ENCODE data around the gene TMEM115. TPM values are rescaled to one million over a fixed set of nuclear protein-coding genes. Genes with fewer than 3 reads are reported as not detected.

Gene TMEM115
- total and polyA plus RNA-seq, 2 of the 13 experiments (the other 11 are each of a cell fraction or from before 2014, with no cell fraction given), result 22.1 to 30.7 TPM

DNA sequence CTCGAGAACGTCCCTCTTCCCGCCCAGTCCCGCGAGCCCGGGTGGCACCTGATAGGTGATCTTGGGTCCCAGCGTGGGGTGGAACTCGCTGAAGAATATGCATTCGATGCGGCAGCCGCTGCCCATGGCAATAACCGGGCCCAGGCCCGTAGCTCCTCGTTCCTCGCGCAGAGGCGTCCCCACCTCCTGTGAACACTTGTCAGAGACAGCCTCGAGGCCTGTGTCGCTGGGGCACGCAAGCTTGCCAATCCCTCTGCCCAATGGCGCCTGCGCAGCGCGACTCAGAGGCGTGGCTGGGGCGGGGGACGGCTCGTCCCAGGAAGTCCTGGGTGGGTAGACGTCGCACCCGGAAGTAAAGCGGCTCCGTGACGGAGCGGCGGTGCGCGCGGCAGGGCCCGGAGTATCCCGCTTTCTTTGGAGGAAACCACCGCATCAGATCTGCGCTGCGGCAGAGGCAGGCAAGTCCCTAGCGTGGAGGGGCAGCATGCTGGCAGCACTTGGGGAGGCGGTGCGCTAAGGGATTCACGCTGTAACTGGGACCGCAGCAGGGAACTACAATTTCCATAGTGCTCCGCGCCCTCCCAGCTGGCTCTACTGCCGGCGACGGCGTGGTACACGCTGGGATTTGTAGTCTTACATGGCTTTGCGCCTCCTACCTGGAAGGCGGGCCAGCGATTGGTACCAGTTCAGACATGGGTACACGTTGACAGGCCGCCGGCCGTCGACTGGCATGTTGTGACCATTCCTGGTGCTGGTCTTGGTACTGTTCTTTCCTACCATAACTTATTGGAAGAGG, 8.6 kb downstream of the TMEM115 start, which contains the start of the genes CYB561D2 and NPRL2 (continued):
- TF ChIP-seq, protein P1, sequence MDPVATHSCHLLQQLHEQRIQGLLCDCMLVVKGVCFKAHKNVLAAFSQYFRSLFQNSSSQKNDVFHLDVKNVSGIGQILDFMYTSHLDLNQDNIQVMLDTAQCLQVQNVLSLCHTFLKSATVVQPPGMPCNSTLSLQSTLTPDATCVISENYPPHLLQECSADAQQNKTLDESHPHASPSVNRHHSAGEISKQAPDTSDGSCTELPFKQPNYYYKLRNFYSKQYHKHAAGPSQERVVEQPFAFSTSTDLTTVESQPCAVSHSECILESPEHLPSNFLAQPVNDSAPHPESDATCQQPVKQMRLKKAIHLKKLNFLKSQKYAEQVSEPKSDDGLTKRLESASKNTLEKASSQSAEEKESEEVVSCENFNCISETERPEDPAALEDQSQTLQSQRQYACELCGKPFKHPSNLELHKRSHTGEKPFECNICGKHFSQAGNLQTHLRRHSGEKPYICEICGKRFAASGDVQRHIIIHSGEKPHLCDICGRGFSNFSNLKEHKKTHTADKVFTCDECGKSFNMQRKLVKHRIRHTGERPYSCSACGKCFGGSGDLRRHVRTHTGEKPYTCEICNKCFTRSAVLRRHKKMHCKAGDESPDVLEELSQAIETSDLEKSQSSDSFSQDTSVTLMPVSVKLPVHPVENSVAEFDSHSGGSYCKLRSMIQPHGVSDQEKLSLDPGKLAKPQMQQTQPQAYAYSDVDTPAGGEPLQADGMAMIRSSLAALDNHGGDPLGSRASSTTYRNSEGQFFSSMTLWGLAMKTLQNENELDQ (CRISPR knock-in tag; IDR thresholded peaks at IDR 0.05; ENCODE audit: borderline replicate concordance), result no peak
- TF ChIP-seq LCORL (IDR thresholded peaks at IDR 0.05) (no peak), LCORL (CRISPR knock-in tag; IDR thresholded peaks at IDR 0.05) (peak; percentile 77), ZNF20 (CRISPR knock-in tag; IDR thresholded peaks at IDR 0.05) (peak; percentile 65; the same call in 1 of the 2 replicates), NFE2L2 (IDR thresholded peaks at IDR 0.05; ENCODE audit: low read length) (no peak), ZNF784 (CRISPR knock-in tag; IDR thresholded peaks at IDR 0.05; ENCODE audit: borderline replicate concordance) (0 out of 2 replicates have a peak, but pooled peaks have one; percentile 34), MAZ (IDR thresholded peaks at IDR 0.05; ENCODE audit: borderline replicate concordance, low read depth, low read length) (peak; percentile 35; the same call in 1 of the 2 replicates), MAZ (CRISPR knock-in tag; IDR thresholded peaks at IDR 0.05; ENCODE audit: low read depth) (peak; percentile 91), ATF3 (CRISPR knock-in tag; IDR thresholded peaks at IDR 0.05) (peak; percentile 60; the same call in 1 of the 2 replicates), ZNF367 (CRISPR knock-in tag; IDR thresholded peaks at IDR 0.05; ENCODE audit: borderline replicate concordance) (no peak), ZNF343 (CRISPR knock-in tag; IDR thresholded peaks at IDR 0.05) (peak; percentile 85; the same call in 1 of the 2 replicates), JUND (CRISPR knock-in tag; IDR thresholded peaks at IDR 0.05) (no peak), U2AF1 (optimal IDR thresholded peaks at IDR 0.05; ENCODE audit: low read depth, low read length) (no peak), ZKSCAN5 (CRISPR knock-in tag; IDR thresholded peaks at IDR 0.05) (peak; percentile 55; the same call in 1 of the 2 replicates), ELF4 (CRISPR knock-in tag; IDR thresholded peaks at IDR 0.05; ENCODE audit: borderline replicate concordance) (peak; percentile 99), ZIK1 (CRISPR knock-in tag; IDR thresholded peaks at IDR 0.05; ENCODE audit: borderline replicate concordance, low read depth) (peak; percentile 99)
- TF ChIP-seq, protein P2, sequence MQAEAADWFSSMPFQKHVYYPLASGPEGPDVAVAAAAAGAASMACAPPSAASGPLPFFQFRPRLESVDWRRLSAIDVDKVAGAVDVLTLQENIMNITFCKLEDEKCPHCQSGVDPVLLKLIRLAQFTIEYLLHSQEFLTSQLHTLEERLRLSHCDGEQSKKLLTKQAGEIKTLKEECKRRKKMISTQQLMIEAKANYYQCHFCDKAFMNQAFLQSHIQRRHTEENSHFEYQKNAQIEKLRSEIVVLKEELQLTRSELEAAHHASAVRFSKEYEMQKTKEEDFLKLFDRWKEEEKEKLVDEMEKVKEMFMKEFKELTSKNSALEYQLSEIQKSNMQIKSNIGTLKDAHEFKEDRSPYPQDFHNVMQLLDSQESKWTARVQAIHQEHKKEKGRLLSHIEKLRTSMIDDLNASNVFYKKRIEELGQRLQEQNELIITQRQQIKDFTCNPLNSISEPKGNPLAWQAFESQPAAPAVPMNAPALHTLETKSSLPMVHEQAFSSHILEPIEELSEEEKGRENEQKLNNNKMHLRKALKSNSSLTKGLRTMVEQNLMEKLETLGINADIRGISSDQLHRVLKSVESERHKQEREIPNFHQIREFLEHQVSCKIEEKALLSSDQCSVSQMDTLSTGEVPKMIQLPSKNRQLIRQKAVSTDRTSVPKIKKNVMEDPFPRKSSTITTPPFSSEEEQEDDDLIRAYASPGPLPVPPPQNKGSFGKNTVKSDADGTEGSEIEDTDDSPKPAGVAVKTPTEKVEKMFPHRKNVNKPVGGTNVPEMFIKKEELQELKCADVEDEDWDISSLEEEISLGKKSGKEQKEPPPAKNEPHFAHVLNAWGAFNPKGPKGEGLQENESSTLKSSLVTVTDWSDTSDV (CRISPR knock-in tag; IDR thresholded peaks at IDR 0.05), result peak; percentile 99; the same call in 1 of the 2 replicates
- TF ChIP-seq, protein P3, sequence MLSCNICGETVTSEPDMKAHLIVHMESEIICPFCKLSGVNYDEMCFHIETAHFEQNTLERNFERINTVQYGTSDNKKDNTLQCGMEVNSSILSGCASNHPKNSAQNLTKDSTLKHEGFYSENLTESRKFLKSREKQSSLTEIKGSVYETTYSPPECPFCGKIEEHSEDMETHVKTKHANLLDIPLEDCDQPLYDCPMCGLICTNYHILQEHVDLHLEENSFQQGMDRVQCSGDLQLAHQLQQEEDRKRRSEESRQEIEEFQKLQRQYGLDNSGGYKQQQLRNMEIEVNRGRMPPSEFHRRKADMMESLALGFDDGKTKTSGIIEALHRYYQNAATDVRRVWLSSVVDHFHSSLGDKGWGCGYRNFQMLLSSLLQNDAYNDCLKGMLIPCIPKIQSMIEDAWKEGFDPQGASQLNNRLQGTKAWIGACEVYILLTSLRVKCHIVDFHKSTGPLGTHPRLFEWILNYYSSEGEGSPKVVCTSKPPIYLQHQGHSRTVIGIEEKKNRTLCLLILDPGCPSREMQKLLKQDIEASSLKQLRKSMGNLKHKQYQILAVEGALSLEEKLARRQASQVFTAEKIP (CRISPR knock-in tag; IDR thresholded peaks at IDR 0.05; ENCODE audit: borderline replicate concordance), result no peak

All from HepG2 (cell line).